Suprapubic skin (tissue), 4 donors: ENCODE results near the gene DTD1. TPM values are rescaled to one million over a fixed set of nuclear protein-coding genes. Genes with fewer than 3 reads are reported as not detected.

Experiments used
- DNase-seq, 2 donors: peaks; one replicate each; pipeline ENCODE4 v3.0.0-alpha.2; 2019; ENCODE audit warnings: low spot score in 2 of 2
- H3K27ac ChIP-seq: fragments of 200-600 bp; sonication (generic); one replicate; pipeline ENCODE4 v1.5.1; 2019
- H3K27me3 ChIP-seq: fragments of 200-600 bp; sonication (generic); one replicate; pipeline ENCODE4 v1.5.1; 2019
- H3K36me3 ChIP-seq: fragments of 200-600 bp; sonication (generic); one replicate; pipeline ENCODE4 v1.5.1; 2019
- H3K4me1 ChIP-seq: fragments of 200-600 bp; sonication (generic); one replicate; pipeline ENCODE4 v1.5.1; 2019
- H3K4me3 ChIP-seq: fragments of 200-600 bp; sonication (generic); one replicate; pipeline ENCODE4 v1.5.1; 2019; ENCODE audit warnings: mild to moderate bottlenecking
- H3K9me3 ChIP-seq: fragments of 200-600 bp; sonication (generic); one replicate; pipeline ENCODE4 v1.5.1; 2019
- CTCF ChIP-seq, 2 donors: fragments of 200-600 bp in 1 of 2; fragments of 450-650 bp in 1 of 2; sonication (generic) in 1 of 2; IDR thresholded peaks; one replicate each; pipeline ENCODE4 v1.5.1; 2016 to 2019; ENCODE audit warnings: antibody characterized with exemption in 2 of 2, mild to moderate bottlenecking in 1 of 2, moderate library complexity in 1 of 2
- EP300 ChIP-seq: sonication (generic); formaldehyde crosslinking; IDR thresholded peaks from one replicate; pipeline ENCODE4 v1.6.1; 2017; ENCODE audit warnings: antibody characterized with exemption
- POLR2A ChIP-seq, 2 donors: fragments of 450-650 bp; IDR thresholded peaks; one replicate each; pipeline ENCODE4 v1.6.1; 2017; ENCODE audit warnings: antibody characterized with exemption in 2 of 2, mild to moderate bottlenecking in 2 of 2, moderate library complexity in 2 of 2
- POLR2AphosphoS5 ChIP-seq, 3 donors: sonication (generic); formaldehyde crosslinking; IDR thresholded peaks; one replicate each; pipeline ENCODE4 v1.6.1; 2017; ENCODE audit warnings: antibody characterized with exemption in 3 of 3
- WGBS: methylation state at CpG from one replicate; pipeline ENCODE4 v1.1.5; 2018; 5-methylcytosine and 5-hydroxymethylcytosine counted together
- total RNA-seq, 4 donors: library from RNA; depleted of rRNA; stranded (reverse); fragments of >200 nt; gene quantifications; one replicate each; pipeline ENCODE4 v1.1.0, GENCODE V29; 2016

Gene DTD1
- total RNA-seq, 4 donors from 2014 or later: 22.5 to 33.2 (median 27.0) TPM

- no peak overlapping the region for H3K4me3 ChIP-seq
- TF ChIP-seq CTCF (IDR thresholded peaks at IDR 0.05): no peak
- no peak for TF ChIP-seq POLR2AphosphoS5 (IDR thresholded peaks at IDR 0.05)
- TF ChIP-seq EP300: no peak
- no peak for TF ChIP-seq POLR2A (IDR thresholded peaks at IDR 0.05)
- no peaks in the 10 kb centered on the region for H3K36me3 ChIP-seq
- DNase-seq: no peak
- H3K9me3 ChIP-seq: no peaks in the 10 kb centered on the region
- 72% methylated on average over 3 of the region's 3 CpGs for WGBS
- no peak overlapping the region for H3K27ac ChIP-seq
- peaks cover 3% of the 10 kb centered on the region for H3K27me3 ChIP-seq
- H3K4me1 ChIP-seq: peaks cover 12% of the 10 kb centered on the region
Observed at GRCh38 chr20:18790787-18791186, 202.9 kb downstream of the DTD1 start.

GRCh38 chr20:18793625-18794427, 206.0 kb downstream of the DTD1 start:
- Histone ChIP-seq H3K27ac (peak overlapping the region; percentile 93), H3K27me3 (peaks cover 3% of the 10 kb centered on the region), H3K9me3 (no peaks in the 10 kb centered on the region), H3K4me3 (peak overlapping the region; percentile 86), H3K36me3 (no peaks in the 10 kb centered on the region), H3K4me1 (peaks cover 12% of the 10 kb centered on the region)
- 8% methylated on average over 22 of the region's 29 CpGs for WGBS
- TF ChIP-seq CTCF (IDR thresholded peaks at IDR 0.05) (no peak), POLR2A (IDR thresholded peaks at IDR 0.05) (peak in 1 of 2 donors; percentile 65), EP300 (no peak), POLR2AphosphoS5 (IDR thresholded peaks at IDR 0.05) (peak; percentile 61 to 79 (median 73))
- DNase-seq: peak; percentile 92 to 93

- peaks cover 3% of the 10 kb centered on the region for H3K27me3 ChIP-seq
- no peak for DNase-seq
- peak overlapping the region; percentile 93 for H3K27ac ChIP-seq
- no peaks in the 10 kb centered on the region for H3K36me3 ChIP-seq
- WGBS: 49% methylated on average over 3 of the region's 3 CpGs
- H3K4me3 ChIP-seq: peak overlapping the region; percentile 86
- TF ChIP-seq CTCF (IDR thresholded peaks at IDR 0.05): no peak
- TF ChIP-seq EP300: no peak
- no peak for TF ChIP-seq POLR2A (IDR thresholded peaks at IDR 0.05)
- no peak for TF ChIP-seq POLR2AphosphoS5 (IDR thresholded peaks at IDR 0.05)
- no peaks in the 10 kb centered on the region for H3K9me3 ChIP-seq
- H3K4me1 ChIP-seq: peaks cover 12% of the 10 kb centered on the region
Observed at GRCh38 chr20:18794428-18794787, 206.6 kb downstream of the DTD1 start.

- no peak overlapping the region for H3K4me3 ChIP-seq
- H3K27me3 ChIP-seq: no peaks in the 10 kb centered on the region
- TF ChIP-seq POLR2AphosphoS5 (IDR thresholded peaks at IDR 0.05) (no peak), POLR2A (IDR thresholded peaks at IDR 0.05) (no peak), EP300 (no peak), CTCF (IDR thresholded peaks at IDR 0.05) (no peak)
- DNase-seq: no peak
- 85% methylated on average over 4 of the region's 4 CpGs for WGBS
- no peaks in the 10 kb centered on the region for H3K36me3 ChIP-seq
- H3K4me1 ChIP-seq: peaks cover 12% of the 10 kb centered on the region
- no peaks in the 10 kb centered on the region for H3K9me3 ChIP-seq
- no peak overlapping the region for H3K27ac ChIP-seq
Observed at GRCh38 chr20:18795366-18795765, 207.5 kb downstream of the DTD1 start.

GRCh38 chr20:18796282-18796833, 208.5 kb downstream of the DTD1 start:
- TF ChIP-seq POLR2AphosphoS5 (IDR thresholded peaks at IDR 0.05): no peak
- no peak for TF ChIP-seq CTCF (IDR thresholded peaks at IDR 0.05)
- TF ChIP-seq EP300: no peak
- TF ChIP-seq POLR2A (IDR thresholded peaks at IDR 0.05): no peak
- DNase-seq: no peak
- Histone ChIP-seq H3K27ac (no peak overlapping the region), H3K4me1 (peaks cover 12% of the 10 kb centered on the region), H3K9me3 (no peaks in the 10 kb centered on the region), H3K27me3 (no peaks in the 10 kb centered on the region), H3K4me3 (no peak overlapping the region), H3K36me3 (no peaks in the 10 kb centered on the region)
- WGBS: 94% methylated on average over 2 of the region's 2 CpGs
